ENCODE data around the gene DAGLB. TPM values are rescaled to one million over a fixed set of nuclear protein-coding genes. Genes with fewer than 3 reads are reported as not detected.

DAGLB gene
- polyA plus RNA-seq, 1 donor (not counting 4 experiments of a cell fraction or from before 2014, with no cell fraction given) = 15.5 TPM

GRCh38 chr7:6448943-6449543, 1.3 kb upstream of the DAGLB start:
- no peak overlapping the region for H3K9ac ChIP-seq (ENCODE audit: control insufficient read depth, extremely low read depth, insufficient read depth, low read length)
- H3K4me1 ChIP-seq (ENCODE audit: control insufficient read depth, extremely low read depth, insufficient read depth, low read length) = peaks cover 19% of the 10 kb centered on the region
- H3K27me3 ChIP-seq (ENCODE audit: control insufficient read depth, extremely low read depth, insufficient read depth, low read length) = no peaks in the 10 kb centered on the region
- no peak for DNase-seq (ENCODE audit: low read depth, low spot score)
- no peak overlapping the region for H2AFZ ChIP-seq (ENCODE audit: control insufficient read depth, low read length)
- no peak overlapping the region for H3K4me2 ChIP-seq (ENCODE audit: control insufficient read depth, extremely low read depth, insufficient read depth, low read depth, low read length)
- H3K9me3 ChIP-seq (ENCODE audit: control insufficient read depth, low read depth, low read length) = no peaks in the 10 kb centered on the region
- peaks cover 29% of the 10 kb centered on the region for H3K79me2 ChIP-seq (ENCODE audit: control insufficient read depth, insufficient read depth, low read length)
- no peak for FAIRE-seq
- H4K20me1 ChIP-seq (ENCODE audit: control insufficient read depth, extremely low read depth, insufficient read depth, low read length) = no peaks in the 10 kb centered on the region
- H3K27ac ChIP-seq (ENCODE audit: control insufficient read depth, insufficient read depth, low read length) = no peak overlapping the region
- peaks cover 10 to 12% of the 10 kb centered on the region in 2 experiments for H3K36me3 ChIP-seq (ENCODE audit: control insufficient read depth in 2 of 2, extremely low read depth in 1 of 2, insufficient read depth in 2 of 2, low read length in 2 of 2)
- H3K4me3 ChIP-seq (ENCODE audit: control insufficient read depth in 2 of 3, extremely low read depth in 1 of 3, insufficient read depth in 2 of 3, low read depth in 1 of 3, low read length in 3 of 3) = no peak overlapping the region
- dilution Hi-C loops (cut with MboI; ENCODE audit: extremely low pct_ligation_motif_present, low sequenced_read_pairs) = no loop called here
- no peaks in the 10 kb centered on the region for H3K9me1 ChIP-seq (ENCODE audit: control insufficient read depth, extremely low read depth, insufficient read depth, low read length)
- no peak for TF ChIP-seq CTCF (optimal IDR thresholded peaks at IDR 0.05 in 1 of 3, IDR thresholded peaks at IDR 0.05 in 1 of 3, conservative IDR thresholded peaks at IDR 0.05 in 1 of 3; ENCODE audit: extremely low read depth in 1 of 3, insufficient read depth in 2 of 3, low read length in 3 of 3)
- no peak for TF ChIP-seq EZH2 (IDR thresholded peaks at IDR 0.05; ENCODE audit: low read length)

GRCh38 chr7:6446838-6447580, 745 bp downstream of the DAGLB start:
- H3K9ac ChIP-seq (ENCODE audit: control insufficient read depth, extremely low read depth, insufficient read depth, low read length) = peak overlapping the region; percentile 93
- no peaks in the 10 kb centered on the region for H4K20me1 ChIP-seq (ENCODE audit: control insufficient read depth, extremely low read depth, insufficient read depth, low read length)
- TF ChIP-seq EZH2 (IDR thresholded peaks at IDR 0.05; ENCODE audit: low read length) (no peak), CTCF (optimal IDR thresholded peaks at IDR 0.05 in 1 of 3, IDR thresholded peaks at IDR 0.05 in 1 of 3, conservative IDR thresholded peaks at IDR 0.05 in 1 of 3; ENCODE audit: extremely low read depth in 1 of 3, insufficient read depth in 2 of 3, low read length in 3 of 3) (no peak)
- H3K9me3 ChIP-seq (ENCODE audit: control insufficient read depth, low read depth, low read length) = no peaks in the 10 kb centered on the region
- H3K27ac ChIP-seq (ENCODE audit: control insufficient read depth, insufficient read depth, low read length) = peak overlapping the region; percentile 93
- H3K4me1 ChIP-seq (ENCODE audit: control insufficient read depth, extremely low read depth, insufficient read depth, low read length) = peaks cover 18% of the 10 kb centered on the region
- peaks cover 12 to 13% of the 10 kb centered on the region in 2 experiments for H3K36me3 ChIP-seq (ENCODE audit: control insufficient read depth in 2 of 2, extremely low read depth in 1 of 2, insufficient read depth in 2 of 2, low read length in 2 of 2)
- H3K79me2 ChIP-seq (ENCODE audit: control insufficient read depth, insufficient read depth, low read length) = peaks cover 36% of the 10 kb centered on the region
- no peaks in the 10 kb centered on the region for H3K9me1 ChIP-seq (ENCODE audit: control insufficient read depth, extremely low read depth, insufficient read depth, low read length)
- H2AFZ ChIP-seq (ENCODE audit: control insufficient read depth, low read length) = peak overlapping the region; percentile 87
- FAIRE-seq (peak; percentile 44), DNase-seq (ENCODE audit: low read depth, low spot score) (peak; percentile 72)
- dilution Hi-C loops (cut with MboI; ENCODE audit: extremely low pct_ligation_motif_present, low sequenced_read_pairs) = no loop called here
- H3K27me3 ChIP-seq (ENCODE audit: control insufficient read depth, extremely low read depth, insufficient read depth, low read length) = no peaks in the 10 kb centered on the region
- peak overlapping the region; percentile 89 to 100 (median 92) for H3K4me3 ChIP-seq (ENCODE audit: control insufficient read depth in 2 of 3, extremely low read depth in 1 of 3, insufficient read depth in 2 of 3, low read depth in 1 of 3, low read length in 3 of 3)
- H3K4me2 ChIP-seq (ENCODE audit: control insufficient read depth, extremely low read depth, insufficient read depth, low read depth, low read length) = peak overlapping the region; percentile 81
